GM12878 (cell line): ENCODE measurements around the gene GRK6. TPM values are rescaled to one million over a fixed set of nuclear protein-coding genes. Genes with fewer than 3 reads are reported as not detected.

Experiments
- ATAC-seq: fragments of 200-7000 bp; cut with Tn5 transposase; 3 replicates; pipeline ENCODE4 v1.9.1; 2020; ENCODE audit warnings: mild to moderate bottlenecking, moderate library complexity
- BruUV-seq: library from RNA; stranded (reverse); fragments of 400-500 nt; replicated peaks from 2 replicates; lab custom pipeline; 2021; lab: Mats Ljungman, UMichigan
- CTCF ChIA-PET: fragments of 300-600 bp; sonication (Branson Sonifier 250); formaldehyde crosslinking; extraction: SDS; loops from one replicate; lab custom pipeline; 2021; ENCODE audit warnings: inconsistent platforms; lab: Yijun Ruan, JAX
- POLR2A ChIA-PET: fragments of 350-600 bp; formaldehyde crosslinking; extraction: SDS; loops from one replicate; lab custom pipeline; 2021; ENCODE audit warnings: inconsistent platforms; lab: Charles Lee
- RAD21 ChIA-PET: fragments of 300-600 bp; sonication (Branson Sonifier 250); formaldehyde crosslinking; loops from one replicate; lab custom pipeline; 2023; ENCODE audit warnings: antibody characterized with exemption; ENCODE audit not compliant: unreplicated experiment; lab: Charles Lee
- SMC1A ChIA-PET: fragments of 300-600 bp; sonication (Branson Sonifier 250); formaldehyde crosslinking; loops from one replicate; lab custom pipeline; 2023; ENCODE audit not compliant: unreplicated experiment, uncharacterized antibody; lab: Charles Lee
- DNase-seq: peaks from one replicate; pipeline ENCODE4 v3.0.0-alpha.2; 2011; ENCODE audit warnings: low read depth, low spot score
- FAIRE-seq: peaks from 3 replicates; lab custom pipeline; 2011; peaks lifted over from hg19 to GRCh38; lab: Jason Lieb, UNC
- H2AFZ ChIP-seq: 2 replicates; pipeline ENCODE4 v1.6.0; 2011; ENCODE audit warnings: low read depth, low read length, control low read depth; ENCODE audit not compliant: control insufficient read depth
- H3K27ac ChIP-seq: 2 replicates; pipeline ENCODE4 v1.5.1; 2011; ENCODE audit warnings: control low read depth; ENCODE audit not compliant: control insufficient read depth, insufficient read depth
- H3K27me3 ChIP-seq, 2 experiments: replicated peaks in 1 of 2; 2 replicates each; pipeline versions ENCODE4 v1.6.0 to v1.6.1; 2011; ENCODE audit warnings: low read length in 1 of 2; ENCODE audit not compliant: control insufficient read depth in 2 of 2, insufficient read depth in 2 of 2
- H3K36me3 ChIP-seq, 2 experiments: 2 replicates each; pipeline ENCODE4 v1.5.1; 2011; ENCODE audit warnings: low read length in 1 of 2; ENCODE audit not compliant: control insufficient read depth in 2 of 2, insufficient read depth in 2 of 2
- H3K4me1 ChIP-seq: 2 replicates; pipeline ENCODE4 v1.6.1; 2011; ENCODE audit warnings: mild to moderate bottlenecking, low read length, moderate library complexity, mixed read lengths; ENCODE audit not compliant: control insufficient read depth, insufficient read depth
- H3K4me2 ChIP-seq: 2 replicates; pipeline ENCODE4 v1.6.0; 2011; ENCODE audit warnings: control low read depth; ENCODE audit not compliant: control insufficient read depth, insufficient read depth
- H3K4me3 ChIP-seq: fragments of 200-600 bp; sonication (generic); 2 replicates; pipeline ENCODE4 v1.5.1; 2016
- H3K79me2 ChIP-seq: 2 replicates; pipeline ENCODE4 v1.6.0; 2011; ENCODE audit warnings: low read length; ENCODE audit not compliant: control insufficient read depth, insufficient read depth
- H3K9ac ChIP-seq: 2 replicates; pipeline ENCODE4 v1.8.0; 2011; ENCODE audit warnings: low read length, control low read depth, mixed read lengths; ENCODE audit not compliant: control insufficient read depth, insufficient read depth
- H3K9me3 ChIP-seq: replicated peaks from 3 replicates; pipeline ENCODE4 v1.5.1; 2011; ENCODE audit warnings: mild to moderate bottlenecking, low read length; ENCODE audit not compliant: control insufficient read depth, insufficient read depth
- H4K20me1 ChIP-seq: 2 replicates; pipeline ENCODE4 v1.6.0; 2011; ENCODE audit not compliant: control insufficient read depth, insufficient read depth
- HDAC6 ChIP-seq: fragments of 200-600 bp; sonication (generic); IDR thresholded peaks from one replicate; pipeline ENCODE4 v1.8.0; 2017; ENCODE audit warnings: antibody characterized with exemption; ENCODE audit not compliant: unreplicated experiment
- POLR2A ChIP-seq: IDR thresholded peaks from 2 replicates; pipeline ENCODE4 v1.6.1; 2011; ENCODE audit warnings: low read depth, mild to moderate bottlenecking, low read length
- POLR2AphosphoS5 ChIP-seq: IDR thresholded peaks from 2 replicates; pipeline ENCODE4 v1.6.1; 2011; ENCODE audit warnings: mild to moderate bottlenecking, low read length, inconsistent platforms
- WGBS: methylation state at CpG from one replicate; pipeline ENCODE4 v1.1.6; 2016; ENCODE audit warnings: low lambda C conversion rate; ENCODE audit not compliant: insufficient replicate concordance, insufficient coverage; ENCODE audit errors: missing lambda C conversion rate; 5-methylcytosine and 5-hydroxymethylcytosine counted together
- in situ Hi-C: fragments of 300-500 bp; cut with MboI; formaldehyde crosslinking; loops from 9 replicates; pipeline ENCODE4 v1.14.3; 2018; ENCODE audit warnings: mixed read lengths
- intact Hi-C: fragments of 100-400 bp; cut with micrococcal nuclease; formaldehyde crosslinking; loops from one replicate; pipeline ENCODE4 v1.14.2; 2022; ENCODE audit not compliant: unreplicated experiment
- polyA plus RNA-seq, 11 experiments: library from polyadenylated mRNA; depleted of rRNA in 4 of 11; unstranded in 6 of 11; stranded (reverse) in 5 of 11; fragments of >200 nt; fragmentation: Nextera tagmentation in 4 of 11; fragmentation: Illumina TruSeq in 1 of 11; extraction: Ambion mirVana in 4 of 11; extraction: Trizol in 1 of 11; gene quantifications; 1 replicate in 1 of 11; 2 replicates in 10 of 11; pipeline versions ENCODE4 v1.2.1 to v1.2.3, GENCODE V29; 2011 to 2016; ENCODE audit warnings: inconsistent platforms in 2 of 11, missing spikeins in 2 of 11, low read depth in 1 of 11
- total RNA-seq, 4 experiments: library from RNA; depleted of rRNA in 3 of 4; stranded (reverse); fragments of >200 nt in 3 of 4; fragmentation: Illumina TruSeq in 1 of 4; extraction: Trizol in 1 of 4; gene quantifications; 2 replicates each; pipeline versions ENCODE4 v1.2.1 to v1.2.3, GENCODE V29; 2013 to 2021

The GRK6 gene
- total and polyA plus RNA-seq, 10 of the 15 experiments (the other 5 are each of a cell fraction or from before 2014, with no cell fraction given): 0.79 to 124 (median 41.6) TPM

GRCh38 chr5:177442066-177442826, 15.8 kb downstream of the GRK6 start:
- Histone ChIP-seq H2AFZ (no peak overlapping the region), H3K27ac (no peak overlapping the region), H3K27me3 (no peaks in the 10 kb centered on the region), H3K9me3 (no peaks in the 10 kb centered on the region), H3K36me3 (peaks cover 13 to 19% of the 10 kb centered on the region in 2 experiments), H3K79me2 (peaks cover 2% of the 10 kb centered on the region; the same call in 1 of the 2 replicates), H3K4me3 (no peak overlapping the region), H4K20me1 (no peaks in the 10 kb centered on the region), H3K4me1 (peaks cover 27% of the 10 kb centered on the region), H3K9ac (no peak overlapping the region), H3K4me2 (no peak overlapping the region)
- DNase-seq (no peak), FAIRE-seq (no peak), ATAC-seq (no peak)
- POLR2A ChIA-PET: interaction anchor here (1.0 to 13.6 kb wide), 2 partner anchors 14 to 37 kb away, joined by 4 to 358 read pairs; partner anchors contain the start of gene GRK6
- TF ChIP-seq POLR2AphosphoS5: peak; percentile 6; the same call in 1 of the 2 replicates
- TF ChIP-seq HDAC6: no peak
- peak; percentile 46; the same call in 1 of the 2 replicates for TF ChIP-seq POLR2A
- in situ Hi-C loops: no loop called here
- intact Hi-C loops: no loop called here
- WGBS: 91% methylated on average over 20 of the region's 20 CpGs
- no TSS peak for BruUV-seq
- RAD21 ChIA-PET: no interaction called here
- CTCF ChIA-PET: interaction anchor here (3.5 to 16.4 kb wide), 3 partner anchors 12 to 39 kb away, joined by 23 to 391 read pairs (median 114); partner anchors contain the start of genes GRK6 and PFN3
- SMC1A ChIA-PET: interaction anchor here (7.2 to 7.4 kb wide), 2 partner anchors 11 to 38 kb away, joined by 73 to 105 read pairs; partner anchors contain the start of gene PFN3
